Measurements from ENCODE around the gene PDIA5.

- TF ChIP-seq YY1 (IDR thresholded peaks at IDR 0.05; ENCODE audit: insufficient read depth, insufficient read length) (no peak), ZNF274 (IDR thresholded peaks at IDR 0.05; ENCODE audit: low read depth, low read length) (no peak), SUZ12 (IDR thresholded peaks at IDR 0.05; ENCODE audit: extremely low read depth, insufficient read depth, insufficient read length) (no peak)
Observed at GRCh38 chr3:123038751-123039150, 28.1 kb upstream of the PDIA5 start.
